K562 (cell line): ENCODE data around the gene CSNK1A1L. TPM values are rescaled to one million over a fixed set of nuclear protein-coding genes. Genes with fewer than 3 reads are reported as not detected.

Experiments
- ATAC-seq: fragments of 200-7000 bp; cut with Tn5 transposase; 3 replicates; pipeline ENCODE4 v1.9.1; 2020; ENCODE audit warnings: moderate library complexity
- BruUV-seq: library from RNA; stranded (reverse); fragments of 400-500 nt; replicated peaks from 2 replicates; lab custom pipeline; 2021; lab: Mats Ljungman, UMichigan
- CTCF ChIA-PET: fragments of 300-600 bp; formaldehyde crosslinking; extraction: SDS; loops from one replicate; lab custom pipeline; 2021; ENCODE audit warnings: low intra/inter-chr PET ratio; lab: Yijun Ruan, JAX
- POLR2A ChIA-PET: fragments of 300-600, 350-650 bp; sonication (Branson Sonifier 250); formaldehyde crosslinking; extraction: SDS; loops from one replicate; lab custom pipeline; 2021; ENCODE audit warnings: antibody characterized with exemption, inconsistent platforms; lab: Yijun Ruan, JAX
- DNase-seq, 4 experiments: peaks; one replicate each; pipeline versions ENCODE4 v3.0.0 to v3.0.0-alpha.2; 2011 to 2018; ENCODE audit warnings: low spot score in 3 of 4, mixed read lengths in 3 of 4; ENCODE audit errors: extremely low read depth in 1 of 4
- FAIRE-seq: peaks from 2 replicates; lab custom pipeline; 2011; peaks lifted over from hg19 to GRCh38; lab: Jason Lieb, UNC
- H2AFZ ChIP-seq: 2 replicates; pipeline ENCODE4 v1.6.0; 2011; ENCODE audit warnings: low read depth, low read length, control low read depth, inconsistent platforms
- H3K27ac ChIP-seq: fragments of 200-600 bp; 3 replicates; pipeline ENCODE4 v1.8.0; 2011; ENCODE audit warnings: low read depth, mild to moderate bottlenecking, control low read depth, inconsistent platforms, low read length, moderate library complexity, mixed read lengths; ENCODE audit errors: extremely low read depth
- H3K27me3 ChIP-seq, 2 experiments: fragments of 300-600 bp in 1 of 2; 2 replicates in 1 of 2; 3 replicates in 1 of 2; pipeline versions ENCODE4 v1.6.0 to v1.8.0; 2011; ENCODE audit warnings: inconsistent platforms in 2 of 2, low read length in 2 of 2, mild to moderate bottlenecking in 1 of 2, mixed read lengths in 1 of 2, moderate library complexity in 1 of 2; ENCODE audit not compliant: control insufficient read depth in 2 of 2, insufficient read depth in 2 of 2
- H3K36me3 ChIP-seq: fragments of 300-600 bp; 3 replicates; pipeline ENCODE4 v1.8.0; 2011; ENCODE audit warnings: mild to moderate bottlenecking, low read length, inconsistent platforms; ENCODE audit not compliant: control insufficient read depth, insufficient read depth
- H3K4me1 ChIP-seq, 2 experiments: fragments of 200-600 bp in 1 of 2; replicated peaks in 1 of 2; 2 replicates in 1 of 2; 3 replicates in 1 of 2; pipeline versions ENCODE4 v1.5.1 to v1.8.0; 2011; ENCODE audit warnings: inconsistent platforms in 2 of 2, low read length in 2 of 2, mild to moderate bottlenecking in 1 of 2, mixed read lengths in 1 of 2, moderate library complexity in 1 of 2; ENCODE audit not compliant: control insufficient read depth in 2 of 2, insufficient read depth in 2 of 2
- H3K4me2 ChIP-seq: 2 replicates; pipeline ENCODE4 v1.6.1; 2011; ENCODE audit warnings: low read length, control low read depth, inconsistent platforms, mixed read lengths; ENCODE audit not compliant: insufficient read depth
- H3K4me3 ChIP-seq: fragments of 200-600 bp; sonication (generic), shearing (Covaris generic); 2 replicates; pipeline ENCODE4 v1.5.1; 2016; ENCODE audit warnings: control low read depth, inconsistent platforms
- H3K79me2 ChIP-seq: fragments of 200-600 bp; 3 replicates; pipeline ENCODE4 v1.8.0; 2011; ENCODE audit warnings: low read length, inconsistent platforms; ENCODE audit not compliant: control insufficient read depth, insufficient read depth
- H3K9ac ChIP-seq, 2 experiments: 2 replicates each; pipeline versions ENCODE4 v1.6.0 to v1.6.1; 2011; ENCODE audit warnings: low read depth in 2 of 2, low read length in 2 of 2, control low read depth in 1 of 2, inconsistent platforms in 1 of 2, mild to moderate bottlenecking in 1 of 2, mixed read lengths in 1 of 2; ENCODE audit not compliant: insufficient read depth in 1 of 2
- H3K9me1 ChIP-seq: one replicate; pipeline ENCODE4 v1.6.0; 2011; ENCODE audit warnings: inconsistent platforms, mild to moderate bottlenecking, low read length, moderate library complexity; ENCODE audit not compliant: control insufficient read depth, insufficient read depth
- H3K9me3 ChIP-seq: replicated peaks from 2 replicates; pipeline ENCODE4 v1.5.1; 2011; ENCODE audit warnings: low read depth, low read length, inconsistent platforms; ENCODE audit not compliant: control insufficient read depth, insufficient read depth
- H4K20me1 ChIP-seq: replicated peaks from 2 replicates; pipeline ENCODE4 v1.6.1; 2011; ENCODE audit warnings: low read length, inconsistent platforms, mixed read lengths; ENCODE audit not compliant: control insufficient read depth, insufficient read depth
- C11orf30 ChIP-seq: fragments of 450-650 bp; IDR thresholded peaks from 2 replicates; pipeline ENCODE4 v1.6.1; 2016; ENCODE audit warnings: low read depth, mild to moderate bottlenecking
- L3MBTL2 ChIP-seq: fragments of 450-650 bp; IDR thresholded peaks from 2 replicates; pipeline ENCODE4 v1.6.1; 2016; ENCODE audit warnings: mild to moderate bottlenecking, moderate library complexity
- RAD51 ChIP-seq: fragments of 450-650 bp; IDR thresholded peaks from 2 replicates; pipeline ENCODE4 v1.7.1; 2016; ENCODE audit warnings: low read depth, mild to moderate bottlenecking, borderline replicate concordance
- SMARCA4 ChIP-seq: fragments of 450-650 bp; IDR thresholded peaks from 2 replicates; pipeline ENCODE4 v1.6.1; 2016
- SRSF7 ChIP-seq: fragments of 200-400 bp; formaldehyde crosslinking; optimal IDR thresholded peaks from 2 replicates; pipeline ENCODE3; 2017; ENCODE audit warnings: mild to moderate bottlenecking, low read depth, low read length
- ZNF764 ChIP-seq: fragments of 250-450 bp; sonication (Bioruptor Pico); IDR thresholded peaks from 2 replicates; pipeline ENCODE4 v1.4.0; 2020; ENCODE audit warnings: low read depth, mild to moderate bottlenecking, moderate library complexity
- WGBS: fragments of 100-300 bp; shearing (Covaris generic); methylation state at CpG from one replicate; pipeline ENCODE4 v1.1.6; 2016; ENCODE audit warnings: low coverage, mixed read lengths; ENCODE audit not compliant: insufficient coverage; ENCODE audit errors: missing lambda C conversion rate; 5-methylcytosine and 5-hydroxymethylcytosine counted together
- in situ Hi-C: fragments of 300-500 bp; cut with MboI; formaldehyde crosslinking; loops from 4 replicates; pipeline ENCODE4 v1.15.0; 2018; ENCODE audit warnings: inconsistent platforms, mixed read lengths
- intact Hi-C: fragments of 100-400 bp; cut with micrococcal nuclease; formaldehyde crosslinking; loops from 2 replicates; pipeline ENCODE4 v1.14.2; 2022
- polyA plus RNA-seq, 8 experiments: library from polyadenylated mRNA; depleted of rRNA in 4 of 8; stranded (reverse) in 5 of 8; unstranded in 3 of 8; fragments of >200 nt; fragmentation: Nextera tagmentation in 2 of 8; fragmentation: Illumina TruSeq in 1 of 8; extraction: Ambion mirVana in 2 of 8; extraction: Trizol in 1 of 8; gene quantifications; 2 replicates each; pipeline versions ENCODE4 v1.2.1 to v1.2.3, GENCODE V29; 2011 to 2014; ENCODE audit warnings: inconsistent platforms in 1 of 8, missing spikeins in 1 of 8
- total RNA-seq, 7 experiments: library from RNA; depleted of rRNA in 6 of 7; stranded (reverse); fragments of >200 nt in 6 of 7; fragmentation: Illumina TruSeq in 2 of 7; extraction: Trizol in 2 of 7; gene quantifications; 2 replicates each; pipeline versions ENCODE4 v1.2.1 to v1.2.3, GENCODE V29; 2011 to 2021; ENCODE audit warnings: low replicate concordance in 1 of 7
- TF ChIP-seq, protein P1 (sequence below): fragments of 450-650 bp; formaldehyde crosslinking; IDR thresholded peaks from 2 replicates; pipeline ENCODE4 v1.4.0; 2020; ENCODE audit warnings: mild to moderate bottlenecking, mixed read lengths
- TF ChIP-seq, protein P2 (sequence below): fragments of 200-400 bp; formaldehyde crosslinking; IDR thresholded peaks from 2 replicates; pipeline ENCODE4 v1.6.1; 2017; ENCODE audit warnings: mild to moderate bottlenecking, low read depth, low read length, moderate library complexity

The CSNK1A1L gene
- total and polyA plus RNA-seq, 9 of the 15 experiments (the other 6 are each of a cell fraction or from before 2014, with no cell fraction given) = not detected

- ChIA-PET POLR2A (no interaction called here), CTCF (no interaction called here)
- no TSS peak for BruUV-seq
- no peaks in the 10 kb centered on the region for H3K9me3 ChIP-seq
- FAIRE-seq = no peak
- TF ChIP-seq SMARCA4 (no peak), C11orf30 (no peak), RAD51 (no peak), ZNF764 (CRISPR knock-in tag) (no peak), L3MBTL2 (no peak), SRSF7 (no peak)
- TF ChIP-seq, protein P1, sequence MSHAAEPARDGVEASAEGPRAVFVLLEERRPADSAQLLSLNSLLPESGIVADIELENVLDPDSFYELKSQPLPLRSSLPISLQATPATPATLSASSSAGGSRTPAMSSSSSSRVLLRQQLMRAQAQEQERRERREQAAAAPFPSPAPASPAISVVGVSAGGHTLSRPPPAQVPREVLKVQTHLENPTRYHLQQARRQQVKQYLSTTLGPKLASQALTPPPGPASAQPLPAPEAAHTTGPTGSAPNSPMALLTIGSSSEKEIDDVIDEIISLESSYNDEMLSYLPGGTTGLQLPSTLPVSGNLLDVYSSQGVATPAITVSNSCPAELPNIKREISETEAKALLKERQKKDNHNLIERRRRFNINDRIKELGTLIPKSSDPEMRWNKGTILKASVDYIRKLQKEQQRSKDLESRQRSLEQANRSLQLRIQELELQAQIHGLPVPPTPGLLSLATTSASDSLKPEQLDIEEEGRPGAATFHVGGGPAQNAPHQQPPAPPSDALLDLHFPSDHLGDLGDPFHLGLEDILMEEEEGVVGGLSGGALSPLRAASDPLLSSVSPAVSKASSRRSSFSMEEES = no peak
- TF ChIP-seq, protein P2, sequence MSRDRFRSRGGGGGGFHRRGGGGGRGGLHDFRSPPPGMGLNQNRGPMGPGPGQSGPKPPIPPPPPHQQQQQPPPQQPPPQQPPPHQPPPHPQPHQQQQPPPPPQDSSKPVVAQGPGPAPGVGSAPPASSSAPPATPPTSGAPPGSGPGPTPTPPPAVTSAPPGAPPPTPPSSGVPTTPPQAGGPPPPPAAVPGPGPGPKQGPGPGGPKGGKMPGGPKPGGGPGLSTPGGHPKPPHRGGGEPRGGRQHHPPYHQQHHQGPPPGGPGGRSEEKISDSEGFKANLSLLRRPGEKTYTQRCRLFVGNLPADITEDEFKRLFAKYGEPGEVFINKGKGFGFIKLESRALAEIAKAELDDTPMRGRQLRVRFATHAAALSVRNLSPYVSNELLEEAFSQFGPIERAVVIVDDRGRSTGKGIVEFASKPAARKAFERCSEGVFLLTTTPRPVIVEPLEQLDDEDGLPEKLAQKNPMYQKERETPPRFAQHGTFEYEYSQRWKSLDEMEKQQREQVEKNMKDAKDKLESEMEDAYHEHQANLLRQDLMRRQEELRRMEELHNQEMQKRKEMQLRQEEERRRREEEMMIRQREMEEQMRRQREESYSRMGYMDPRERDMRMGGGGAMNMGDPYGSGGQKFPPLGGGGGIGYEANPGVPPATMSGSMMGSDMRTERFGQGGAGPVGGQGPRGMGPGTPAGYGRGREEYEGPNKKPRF = no peak
- TF ChIP-seq, all 486 proteins: peak for 0
- WGBS = 0% methylated on average over 2 of the region's 4 CpGs
- H3K27me3 ChIP-seq = no peaks in the 10 kb centered on the region; a peak in 1 of 5 replicates
- H3K79me2 ChIP-seq = no peaks in the 10 kb centered on the region
- H3K9me1 ChIP-seq = no peaks in the 10 kb centered on the region
- H2AFZ ChIP-seq = no peak overlapping the region
- DNase-seq = no peak
- H3K27ac ChIP-seq = no peak overlapping the region
- intact Hi-C loops = no loop called here
- H3K4me1 ChIP-seq = no peaks in the 10 kb centered on the region
- ATAC-seq = no peak
- H3K9ac ChIP-seq = no peak overlapping the region
- H3K4me3 ChIP-seq = no peak overlapping the region
- in situ Hi-C loops = loop anchor here (25.0 kb wide), 1 partner anchor 1792 kb away; no protein-coding TSS in a partner anchor
- no peaks in the 10 kb centered on the region for H4K20me1 ChIP-seq
- H3K4me2 ChIP-seq = no peak overlapping the region
- H3K36me3 ChIP-seq = no peaks in the 10 kb centered on the region
Measured at GRCh38 chr13:37094840-37095239, 10.6 kb downstream of the CSNK1A1L start.
